Vagina (tissue), 2 donors: Measurements from ENCODE around the gene ARF3.

Source experiments
- CTCF ChIP-seq, 3 experiments: fragments of 450-650 bp in 2 of 3; fragments of 200-600 bp in 1 of 3; sonication (generic) in 1 of 3; IDR thresholded peaks; one replicate each; pipeline ENCODE4 v1.5.1; 2017 to 2019; ENCODE audit warnings: antibody characterized with exemption in 3 of 3, mild to moderate bottlenecking in 2 of 3, moderate library complexity in 2 of 3
- POLR2AphosphoS5 ChIP-seq, 2 donors: sonication (generic); formaldehyde crosslinking; IDR thresholded peaks; one replicate each; pipeline ENCODE4 v1.9.0; 2017; ENCODE audit warnings: antibody characterized with exemption in 2 of 2, mild to moderate bottlenecking in 2 of 2, low read depth in 1 of 2; ENCODE audit not compliant: insufficient read depth in 1 of 2

- TF ChIP-seq CTCF (IDR thresholded peaks at IDR 0.05) (no peak), POLR2AphosphoS5 (IDR thresholded peaks at IDR 0.05; ENCODE audit: insufficient read depth in 1 of 2, low read depth in 1 of 2) (no peak)
Measured at GRCh38 chr12:48997719-48998496, 40.6 kb upstream of the ARF3 start.
